ENCODE measurements around the gene CTSE. TPM values are rescaled to one million over a fixed set of nuclear protein-coding genes. Genes with fewer than 3 reads are reported as not detected.
A peak's percentile ranks its signal among the peaks of the same experiment; 100 is the strongest.

CTSE gene
- polyA plus RNA-seq, 1 donor (not counting 4 experiments of a cell fraction or from before 2014, with no cell fraction given): 0.33 TPM

DNA sequence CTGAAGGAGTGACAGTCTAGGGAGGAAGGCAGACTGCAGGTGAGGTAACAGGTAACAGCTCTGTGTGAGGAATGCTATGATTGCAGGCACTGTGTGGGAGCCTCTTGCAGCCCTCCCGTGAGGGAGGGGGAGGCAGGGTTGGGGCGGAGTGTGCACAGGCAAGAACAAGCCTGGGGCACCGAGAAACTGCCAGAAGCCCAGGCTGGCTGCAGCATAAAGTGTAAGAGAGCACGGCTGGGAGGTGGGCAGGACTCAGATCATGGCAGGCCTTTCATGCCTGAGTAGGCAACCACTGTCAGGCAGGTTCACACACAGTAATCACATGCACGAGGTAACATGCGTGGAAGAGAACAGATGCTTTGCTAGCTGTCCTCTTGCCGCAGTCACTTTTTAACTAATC, 17.9 kb upstream of the CTSE start:
- Histone ChIP-seq H3K4me2 (ENCODE audit: control insufficient read depth, extremely low read depth, insufficient read depth, low read depth, low read length) (peak overlapping the region; percentile 8), H2AFZ (ENCODE audit: control insufficient read depth, low read length) (peak overlapping the region; percentile 5), H3K9ac (ENCODE audit: control insufficient read depth, extremely low read depth, insufficient read depth, low read length) (no peak overlapping the region), H4K20me1 (ENCODE audit: control insufficient read depth, extremely low read depth, insufficient read depth, low read length) (no peaks in the 10 kb centered on the region), H3K27me3 (ENCODE audit: control insufficient read depth, extremely low read depth, insufficient read depth, low read length) (no peaks in the 10 kb centered on the region), H3K36me3 (ENCODE audit: control insufficient read depth in 2 of 2, extremely low read depth in 1 of 2, insufficient read depth in 2 of 2, low read length in 2 of 2) (no peaks in the 10 kb centered on the region), H3K9me3 (ENCODE audit: control insufficient read depth, low read depth, low read length) (no peaks in the 10 kb centered on the region), H3K79me2 (ENCODE audit: control insufficient read depth, insufficient read depth, low read length) (no peaks in the 10 kb centered on the region), H3K4me1 (ENCODE audit: control insufficient read depth, extremely low read depth, insufficient read depth, low read length) (peaks cover 6% of the 10 kb centered on the region), H3K4me3 (ENCODE audit: control insufficient read depth in 2 of 3, extremely low read depth in 1 of 3, insufficient read depth in 2 of 3, low read depth in 1 of 3, low read length in 3 of 3) (no peak overlapping the region), H3K27ac (ENCODE audit: control insufficient read depth, insufficient read depth, low read length) (no peak overlapping the region), H3K9me1 (ENCODE audit: control insufficient read depth, extremely low read depth, insufficient read depth, low read length) (no peaks in the 10 kb centered on the region)
- FAIRE-seq: peak; percentile 68
- dilution Hi-C loops (cut with MboI; ENCODE audit: extremely low pct_ligation_motif_present, low sequenced_read_pairs): no loop called here
- TF ChIP-seq, protein P1, sequence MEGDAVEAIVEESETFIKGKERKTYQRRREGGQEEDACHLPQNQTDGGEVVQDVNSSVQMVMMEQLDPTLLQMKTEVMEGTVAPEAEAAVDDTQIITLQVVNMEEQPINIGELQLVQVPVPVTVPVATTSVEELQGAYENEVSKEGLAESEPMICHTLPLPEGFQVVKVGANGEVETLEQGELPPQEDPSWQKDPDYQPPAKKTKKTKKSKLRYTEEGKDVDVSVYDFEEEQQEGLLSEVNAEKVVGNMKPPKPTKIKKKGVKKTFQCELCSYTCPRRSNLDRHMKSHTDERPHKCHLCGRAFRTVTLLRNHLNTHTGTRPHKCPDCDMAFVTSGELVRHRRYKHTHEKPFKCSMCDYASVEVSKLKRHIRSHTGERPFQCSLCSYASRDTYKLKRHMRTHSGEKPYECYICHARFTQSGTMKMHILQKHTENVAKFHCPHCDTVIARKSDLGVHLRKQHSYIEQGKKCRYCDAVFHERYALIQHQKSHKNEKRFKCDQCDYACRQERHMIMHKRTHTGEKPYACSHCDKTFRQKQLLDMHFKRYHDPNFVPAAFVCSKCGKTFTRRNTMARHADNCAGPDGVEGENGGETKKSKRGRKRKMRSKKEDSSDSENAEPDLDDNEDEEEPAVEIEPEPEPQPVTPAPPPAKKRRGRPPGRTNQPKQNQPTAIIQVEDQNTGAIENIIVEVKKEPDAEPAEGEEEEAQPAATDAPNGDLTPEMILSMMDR (optimal IDR thresholded peaks at IDR 0.05 in 1 of 3, IDR thresholded peaks at IDR 0.05 in 1 of 3, conservative IDR thresholded peaks at IDR 0.05 in 1 of 3; ENCODE audit: extremely low read depth in 1 of 3, insufficient read depth in 2 of 3, low read length in 3 of 3): no peak
- TF ChIP-seq EZH2 (IDR thresholded peaks at IDR 0.05; ENCODE audit: low read length): no peak
- no peak for DNase-seq (ENCODE audit: low read depth, low spot score)

DNA sequence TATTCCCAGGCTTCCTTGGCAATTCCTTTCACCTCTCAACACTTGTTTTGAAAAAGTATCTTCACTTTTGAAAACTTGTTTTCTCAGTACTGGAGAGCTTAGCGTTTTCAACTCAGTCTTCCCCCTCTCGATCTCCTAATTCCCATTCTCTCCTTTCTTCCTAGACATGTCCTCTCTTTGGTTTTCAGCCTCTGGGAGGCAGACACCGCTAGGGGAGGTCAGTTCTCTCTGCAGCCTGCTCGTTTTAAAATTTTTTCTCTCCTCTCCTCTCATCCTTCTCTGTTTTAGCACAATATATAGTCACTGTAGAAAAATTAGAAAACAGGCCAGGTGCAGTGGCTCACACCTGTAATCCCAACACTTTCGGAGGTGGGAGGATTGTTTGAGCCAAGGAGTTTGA, 16.6 kb upstream of the CTSE start:
- Histone ChIP-seq H3K9me1 (ENCODE audit: control insufficient read depth, extremely low read depth, insufficient read depth, low read length) (no peaks in the 10 kb centered on the region), H3K4me3 (ENCODE audit: control insufficient read depth in 2 of 3, extremely low read depth in 1 of 3, insufficient read depth in 2 of 3, low read depth in 1 of 3, low read length in 3 of 3) (no peak overlapping the region), H3K9me3 (ENCODE audit: control insufficient read depth, low read depth, low read length) (no peaks in the 10 kb centered on the region), H3K27me3 (ENCODE audit: control insufficient read depth, extremely low read depth, insufficient read depth, low read length) (no peaks in the 10 kb centered on the region), H4K20me1 (ENCODE audit: control insufficient read depth, extremely low read depth, insufficient read depth, low read length) (no peaks in the 10 kb centered on the region), H3K9ac (ENCODE audit: control insufficient read depth, extremely low read depth, insufficient read depth, low read length) (no peak overlapping the region), H3K4me1 (ENCODE audit: control insufficient read depth, extremely low read depth, insufficient read depth, low read length) (peaks cover 6% of the 10 kb centered on the region), H2AFZ (ENCODE audit: control insufficient read depth, low read length) (no peak overlapping the region), H3K36me3 (ENCODE audit: control insufficient read depth in 2 of 2, extremely low read depth in 1 of 2, insufficient read depth in 2 of 2, low read length in 2 of 2) (no peaks in the 10 kb centered on the region), H3K4me2 (ENCODE audit: control insufficient read depth, extremely low read depth, insufficient read depth, low read depth, low read length) (no peak overlapping the region), H3K79me2 (ENCODE audit: control insufficient read depth, insufficient read depth, low read length) (no peaks in the 10 kb centered on the region), H3K27ac (ENCODE audit: control insufficient read depth, insufficient read depth, low read length) (no peak overlapping the region)
- FAIRE-seq (no peak), DNase-seq (ENCODE audit: low read depth, low spot score) (no peak)
- no peak for TF ChIP-seq EZH2 (IDR thresholded peaks at IDR 0.05; ENCODE audit: low read length)
- TF ChIP-seq, protein P1 (optimal IDR thresholded peaks at IDR 0.05 in 1 of 3, IDR thresholded peaks at IDR 0.05 in 1 of 3, conservative IDR thresholded peaks at IDR 0.05 in 1 of 3; ENCODE audit: extremely low read depth in 1 of 3, insufficient read depth in 2 of 3, low read length in 3 of 3): no peak
- dilution Hi-C loops (cut with MboI; ENCODE audit: extremely low pct_ligation_motif_present, low sequenced_read_pairs): no loop called here
